ENCODE measurements around the gene UGT1A7.

GRCh38 chr2:233673896-233674295 is 7.8 kb upstream of the UGT1A7 start:
- TF ChIP-seq CTCF (IDR thresholded peaks at IDR 0.05) (no peak), POLR2A (IDR thresholded peaks at IDR 0.05) (no peak)
